GM18511 (cell line): ENCODE results near the gene ZNF483.
"Not testable (repeated sequence)": the region's sequence is repeated elsewhere in the genome, so short reads cannot be mapped to it uniquely, and the experiment has no call there.

Experiments used
- ATAC-seq: cut with Tn5 transposase; IDR thresholded peaks from one replicate; pipeline ENCODE4 v1.9.1; 2021; ENCODE audit warnings: mild to moderate bottlenecking, moderate library complexity; ENCODE audit not compliant: unreplicated experiment

Gene ZNF483

GRCh38 chr9:111542497-111543254 is 17.7 kb downstream of the ZNF483 start:
- ATAC-seq, result no peak

DNA sequence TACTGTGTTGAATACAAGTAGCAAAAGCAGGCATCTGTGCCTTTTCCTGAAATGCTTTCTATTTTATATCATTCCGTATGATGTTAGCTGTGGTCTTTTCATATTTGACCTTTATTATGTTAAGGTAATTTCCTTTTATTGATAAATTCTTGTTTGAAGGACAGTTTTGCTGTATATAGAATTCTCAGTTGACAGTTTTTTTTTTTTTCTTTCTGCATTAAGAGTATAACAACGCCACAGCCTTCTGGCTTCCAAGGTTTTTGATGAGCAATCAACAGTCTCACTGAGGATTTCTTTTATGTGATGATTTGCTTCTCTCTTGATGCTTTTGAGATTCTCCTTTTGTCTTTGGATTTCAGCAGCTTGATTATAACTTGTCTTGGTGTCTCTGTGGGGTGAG is 23.6 kb downstream of the ZNF483 start:
- no peak for ATAC-seq

- not testable (repeated sequence) for ATAC-seq
Measured at GRCh38 chr9:111555425-111555824, 30.4 kb downstream of the ZNF483 start.

DNA sequence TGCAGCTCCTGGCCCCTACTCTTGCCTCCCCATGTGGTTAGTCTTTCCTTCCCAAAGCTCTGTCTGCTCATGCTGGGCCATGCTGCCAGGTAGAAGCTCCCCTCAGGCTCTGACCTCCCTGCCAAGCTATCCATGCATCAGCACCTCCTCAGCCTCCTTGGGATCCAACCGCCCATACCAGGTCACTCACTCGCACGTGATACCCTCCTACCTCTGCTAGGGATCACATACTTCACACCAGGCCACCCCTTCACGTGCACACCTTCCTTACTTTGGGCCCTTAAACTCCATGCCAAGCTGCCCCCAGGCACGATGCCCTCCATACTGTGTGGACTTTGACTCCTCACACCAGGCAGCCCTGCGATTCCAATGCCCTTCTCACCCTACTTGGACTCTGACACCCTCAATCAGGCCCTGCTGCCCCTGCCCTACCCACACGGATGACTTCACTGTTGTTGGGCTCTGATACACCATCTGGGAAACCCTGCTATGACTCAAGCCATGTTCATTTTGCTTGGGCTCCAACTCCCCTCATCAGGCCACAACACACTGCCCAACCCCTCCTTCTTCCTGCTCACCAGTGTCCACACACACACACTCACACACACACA is 34.1 kb downstream of the ZNF483 start:
- ATAC-seq, result no peak

- ATAC-seq, result no peak
Measured at GRCh38 chr9:111561165-111561719, 36.3 kb downstream of the ZNF483 start.

DNA sequence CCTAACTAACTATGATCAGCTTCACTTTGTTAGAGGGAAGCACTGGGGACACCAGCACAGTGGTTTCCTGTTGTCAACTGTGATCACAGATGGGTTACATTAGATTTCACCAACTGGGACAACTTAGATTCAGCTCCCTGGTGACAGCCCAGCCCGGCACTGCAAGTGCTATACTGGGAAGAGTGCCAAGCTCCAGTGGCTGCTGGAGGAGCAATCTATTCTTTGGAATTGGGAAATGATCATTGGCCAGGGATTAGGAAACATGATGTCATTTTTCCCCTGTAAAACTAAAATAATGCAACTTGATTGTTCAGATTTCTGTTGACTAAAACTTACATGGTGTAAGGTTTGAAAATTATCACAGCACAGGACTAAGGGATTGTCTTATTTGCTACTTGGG is 41.3 kb downstream of the ZNF483 start:
- no peak for ATAC-seq

- not testable (repeated sequence) for ATAC-seq
Measured at GRCh38 chr9:111568127-111568526, 43.1 kb downstream of the ZNF483 start.

GRCh38 chr9:111572950-111573604 is 48.1 kb downstream of the ZNF483 start:
- ATAC-seq, result no peak

DNA sequence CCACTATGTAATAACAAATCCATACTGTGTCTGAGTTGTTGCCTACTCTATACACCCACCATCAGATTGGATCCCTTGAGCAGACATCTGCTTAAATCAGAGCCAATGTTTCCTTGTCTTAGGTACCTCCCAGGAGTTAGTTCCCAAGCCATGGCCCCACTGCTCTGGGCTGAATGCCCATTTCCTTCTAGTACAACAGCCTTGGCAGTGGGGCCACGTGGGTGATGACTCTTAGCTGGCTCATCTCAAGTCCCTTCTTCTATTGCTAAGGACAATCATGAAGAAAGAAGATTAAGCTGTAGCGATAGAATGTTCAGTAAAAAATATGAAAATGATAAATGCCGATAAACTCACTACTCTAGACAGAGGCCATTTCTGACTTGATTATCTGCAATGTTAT is 57.9 kb downstream of the ZNF483 start:
- ATAC-seq, result no peak

GRCh38 chr9:111586378-111586777 is 61.4 kb downstream of the ZNF483 start:
- ATAC-seq, result no peak

DNA sequence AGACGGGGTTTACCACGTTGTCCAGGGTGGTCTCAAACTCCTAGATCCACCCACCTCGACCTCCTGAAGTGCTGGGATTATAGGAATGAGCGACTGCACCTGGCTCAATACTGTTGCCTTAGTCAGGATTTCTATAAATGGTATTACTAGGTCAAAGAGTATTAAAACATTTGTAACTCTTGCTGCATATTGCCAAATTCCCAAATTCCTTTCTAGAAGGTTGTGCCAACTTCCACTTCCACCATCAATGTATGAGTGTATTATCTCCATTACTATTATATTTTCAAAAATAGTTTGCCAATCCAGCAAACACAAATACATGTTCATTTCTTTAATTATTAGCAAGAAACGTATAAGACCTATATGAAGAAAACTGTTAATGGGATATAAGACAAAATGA is 63.9 kb downstream of the ZNF483 start:
- no peak for ATAC-seq

DNA sequence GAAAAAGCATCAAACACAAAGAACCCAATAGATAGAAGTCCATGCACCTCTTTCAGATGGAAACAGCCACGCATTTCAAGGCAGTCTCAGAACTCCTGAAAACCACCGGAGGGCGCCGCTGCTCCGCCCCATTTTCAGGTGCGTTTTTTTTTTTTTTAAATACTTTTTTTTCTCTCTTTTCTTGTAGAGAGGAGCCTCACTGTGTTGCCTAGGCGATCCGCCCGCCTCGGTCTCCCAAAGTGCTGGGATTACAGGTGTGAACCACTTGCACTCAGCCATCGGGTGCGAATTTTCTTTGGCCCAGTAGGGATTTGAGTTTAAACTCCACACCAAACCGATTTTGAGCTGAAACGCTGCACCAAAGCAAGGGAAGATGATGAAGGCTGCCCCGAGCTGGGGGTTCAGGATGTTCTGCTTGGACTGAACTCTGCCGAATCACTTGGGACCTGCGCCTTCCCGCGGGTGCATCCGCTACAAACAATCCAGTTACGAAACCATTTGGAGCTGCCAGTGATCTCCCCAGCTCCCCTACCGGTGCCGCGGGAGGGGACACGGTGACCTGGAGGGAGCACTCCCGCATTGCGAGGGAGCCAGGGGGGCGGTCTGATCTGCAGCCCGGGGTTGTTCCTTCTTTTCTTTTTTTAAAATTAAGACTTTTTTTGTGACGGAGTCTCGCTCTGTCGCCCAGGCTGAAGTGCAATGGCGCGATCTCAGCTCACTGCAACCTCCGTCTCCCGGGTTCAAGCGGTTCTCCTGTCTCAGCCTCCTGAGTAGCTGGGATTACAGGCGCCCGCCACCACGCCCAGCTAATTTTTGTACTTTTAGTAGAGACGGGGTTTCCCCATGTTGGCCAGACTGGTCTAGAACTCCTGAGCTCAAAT is 73.1 kb downstream of the ZNF483 start:
- ATAC-seq, result peak; percentile 76

GRCh38 chr9:111598733-111599091 is 73.7 kb downstream of the ZNF483 start:
- ATAC-seq, result peak; percentile 22

DNA sequence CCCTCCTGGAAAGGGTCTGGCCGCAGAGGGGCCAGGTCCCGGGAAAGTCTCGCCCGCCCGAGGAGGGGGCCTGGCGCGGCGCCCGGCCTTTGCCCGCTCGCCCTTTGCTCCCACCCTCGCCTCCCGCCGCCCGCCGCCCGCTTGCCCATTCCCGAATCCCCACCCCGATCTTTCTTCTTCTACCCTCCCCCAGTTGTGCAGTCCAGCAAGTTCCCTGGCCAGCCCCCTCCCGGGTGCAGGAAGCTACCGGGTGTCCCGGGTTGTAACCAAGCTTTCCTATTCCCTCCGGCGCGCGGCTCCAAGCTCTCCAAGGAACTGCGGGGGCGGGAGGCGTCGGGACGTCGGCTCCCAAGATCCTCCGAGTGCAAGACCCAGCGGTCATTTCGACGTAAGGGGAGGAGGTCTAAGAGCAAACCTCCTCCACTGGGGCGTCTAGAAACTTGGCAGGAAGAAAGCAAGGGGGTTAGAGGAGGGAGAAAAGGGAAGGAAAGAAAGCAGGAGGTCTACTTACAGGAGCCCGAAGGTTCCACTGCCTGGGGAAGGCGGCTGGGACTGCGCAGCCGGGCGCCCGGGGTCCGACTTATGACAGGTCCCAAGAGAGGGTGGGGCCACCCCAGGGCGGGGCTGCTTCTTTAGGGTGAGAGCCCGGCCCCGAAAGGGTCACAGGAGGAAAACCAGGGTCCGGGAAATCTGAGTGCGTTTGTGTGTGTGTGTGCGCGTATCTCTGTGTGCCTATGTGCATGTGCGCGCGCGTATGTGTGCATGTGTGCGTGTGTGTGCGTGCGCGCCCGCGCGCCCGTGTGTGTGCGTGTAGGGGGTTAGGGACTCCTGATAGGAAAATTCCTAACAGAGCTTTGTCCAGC is 74.3 kb downstream of the ZNF483 start, which contains the start of gene PTGR1:
Gene PTGR1 (minus strand): TSS at position 556 of the 863 bp plus-strand sequence. CDS start 2,225 bp downstream, outside the sequence.
- ATAC-seq, result peak; percentile 30

DNA sequence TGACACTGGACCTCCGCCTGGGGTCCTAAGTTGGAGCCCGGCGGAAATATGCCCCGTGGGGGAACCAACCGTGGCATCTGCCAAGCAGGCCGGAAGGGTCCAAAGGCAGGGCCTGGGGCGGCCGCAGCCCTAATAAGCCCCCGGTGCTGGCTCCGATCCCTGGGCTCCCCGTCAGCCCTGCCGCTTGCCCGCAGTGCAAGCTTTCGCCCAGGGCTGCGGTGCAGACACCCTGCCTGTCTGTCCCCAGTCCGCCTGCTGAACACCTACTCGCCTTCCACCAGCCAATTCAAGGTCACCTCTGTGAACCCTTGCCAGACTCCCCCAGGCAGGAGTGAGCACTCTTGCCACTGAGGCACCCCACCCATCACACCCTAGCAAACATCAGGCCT is 75.0 kb downstream of the ZNF483 start:
- ATAC-seq, result no peak

DNA sequence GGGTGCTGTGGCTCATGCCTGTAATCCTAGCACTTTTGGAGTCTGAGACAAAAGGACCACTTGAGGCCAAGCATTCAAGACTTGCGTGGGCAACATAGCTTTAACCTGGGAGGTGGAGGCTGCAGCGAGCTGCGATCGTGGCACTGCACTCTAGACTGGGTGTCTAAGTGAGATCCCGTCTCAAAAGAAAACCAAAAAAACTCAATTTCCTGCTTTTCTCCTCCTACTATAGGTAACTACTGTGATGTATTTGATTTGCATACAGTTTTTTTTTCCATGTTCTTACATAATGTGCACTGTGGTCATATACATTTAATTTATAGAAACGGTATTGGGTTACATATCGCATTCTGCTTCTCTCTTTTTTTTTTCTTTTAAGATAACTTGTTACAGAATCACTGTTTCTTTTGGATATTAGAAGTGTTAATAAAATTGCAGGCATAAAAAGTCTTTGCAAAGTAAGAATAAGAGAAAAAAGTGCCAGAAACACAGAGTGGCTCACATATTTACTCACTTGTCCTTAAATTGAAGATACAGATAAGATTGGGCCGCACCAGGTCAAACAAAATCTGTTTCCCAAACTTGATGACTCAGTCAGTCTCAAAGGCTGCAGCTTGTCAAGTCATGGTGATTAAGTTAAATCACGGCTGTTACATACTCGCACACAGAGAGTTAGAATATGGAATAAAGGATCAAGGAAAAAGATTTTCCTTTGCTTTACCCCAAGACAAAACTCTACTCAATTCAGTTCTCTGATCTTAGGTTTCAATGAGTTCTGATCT is 76.4 kb downstream of the ZNF483 start:
- ATAC-seq, result no peak

DNA sequence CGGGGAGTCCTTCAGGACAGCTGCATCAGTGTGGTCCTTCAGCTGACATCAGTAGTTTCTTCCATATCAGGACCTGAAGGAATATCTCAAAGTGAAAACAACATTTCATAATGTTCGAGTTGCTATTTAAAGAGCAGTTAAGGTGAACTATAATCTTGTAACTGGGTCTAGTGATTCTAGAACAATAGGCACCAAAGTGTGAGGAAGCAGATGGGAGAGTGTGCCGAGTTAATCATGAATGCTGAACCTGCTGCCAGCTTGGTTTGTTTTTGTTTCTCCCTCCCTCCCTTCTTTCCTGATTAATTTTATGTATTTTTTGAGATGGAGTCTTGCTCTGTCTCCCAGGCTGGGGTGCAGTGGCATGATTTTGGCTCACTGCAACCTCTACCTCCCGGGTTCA is 78.1 kb downstream of the ZNF483 start:
- no peak for ATAC-seq

- ATAC-seq, result no peak
Measured at GRCh38 chr9:111604054-111604615, 79.2 kb downstream of the ZNF483 start.
